ENCODE measurements around the gene ZNF691.

GRCh38 chr1:42797414-42797813 is 49.0 kb upstream of the ZNF691 start:
- no peak for TF ChIP-seq PKNOX1 (IDR thresholded peaks at IDR 0.05)
- no peak for TF ChIP-seq CTBP1 (IDR thresholded peaks at IDR 0.05; ENCODE audit: borderline replicate concordance)
- TF ChIP-seq ARNT (IDR thresholded peaks at IDR 0.05): no peak
- TF ChIP-seq FOXK2 (IDR thresholded peaks at IDR 0.05): no peak
- no peak for TF ChIP-seq SP1 (IDR thresholded peaks at IDR 0.05)
- no peak for TF ChIP-seq ELF4 (IDR thresholded peaks at IDR 0.05)
- TF ChIP-seq LEF1 (IDR thresholded peaks at IDR 0.05; ENCODE audit: borderline replicate concordance): no peak
- no peak for TF ChIP-seq NFRKB (IDR thresholded peaks at IDR 0.05)
